ENCODE measurements around the gene CRYBG1. TPM values are rescaled to one million over a fixed set of nuclear protein-coding genes. Genes with fewer than 3 reads are reported as not detected.

The CRYBG1 gene
- total RNA-seq, 2 donors from 2014 or later, result 2.5 to 2.7 TPM

DNA sequence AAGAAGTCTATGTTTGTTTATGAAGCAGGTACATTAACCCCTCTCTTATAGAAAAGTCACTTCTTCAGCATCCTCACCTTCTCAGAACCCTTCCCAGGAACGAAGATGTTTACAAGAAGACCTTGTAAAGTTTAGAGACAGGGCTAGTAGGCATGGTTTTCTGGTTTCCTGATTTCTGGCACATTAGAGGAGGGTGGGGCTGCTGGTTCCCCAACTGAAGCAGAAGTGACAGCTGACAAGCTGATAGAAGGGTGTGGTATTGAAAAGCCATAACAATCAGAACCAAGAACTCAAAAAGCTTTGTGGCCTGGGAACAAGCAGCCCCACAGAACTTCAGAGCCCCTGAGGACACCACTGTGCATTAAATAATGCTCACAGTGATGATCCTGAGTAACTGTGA lies 177.6 kb downstream of the CRYBG1 start:
- H3K36me3 Mint-ChIP-seq (ENCODE audit: low read depth), result no peaks in the 10 kb centered on the region
- H3K27ac Mint-ChIP-seq, result no peak overlapping the region
- H3K4me3 ChIP-seq (ENCODE audit: low read length), result no peak overlapping the region
- H3K4me3 Mint-ChIP-seq, result no peak overlapping the region
- no peak for DNase-seq
- no peaks in the 10 kb centered on the region for H3K36me3 ChIP-seq (ENCODE audit: control insufficient read depth, insufficient read depth, low read length)
- H3K4me1 ChIP-seq (ENCODE audit: control insufficient read depth, insufficient read depth, low read length), result no peaks in the 10 kb centered on the region
- TF ChIP-seq, protein P1, sequence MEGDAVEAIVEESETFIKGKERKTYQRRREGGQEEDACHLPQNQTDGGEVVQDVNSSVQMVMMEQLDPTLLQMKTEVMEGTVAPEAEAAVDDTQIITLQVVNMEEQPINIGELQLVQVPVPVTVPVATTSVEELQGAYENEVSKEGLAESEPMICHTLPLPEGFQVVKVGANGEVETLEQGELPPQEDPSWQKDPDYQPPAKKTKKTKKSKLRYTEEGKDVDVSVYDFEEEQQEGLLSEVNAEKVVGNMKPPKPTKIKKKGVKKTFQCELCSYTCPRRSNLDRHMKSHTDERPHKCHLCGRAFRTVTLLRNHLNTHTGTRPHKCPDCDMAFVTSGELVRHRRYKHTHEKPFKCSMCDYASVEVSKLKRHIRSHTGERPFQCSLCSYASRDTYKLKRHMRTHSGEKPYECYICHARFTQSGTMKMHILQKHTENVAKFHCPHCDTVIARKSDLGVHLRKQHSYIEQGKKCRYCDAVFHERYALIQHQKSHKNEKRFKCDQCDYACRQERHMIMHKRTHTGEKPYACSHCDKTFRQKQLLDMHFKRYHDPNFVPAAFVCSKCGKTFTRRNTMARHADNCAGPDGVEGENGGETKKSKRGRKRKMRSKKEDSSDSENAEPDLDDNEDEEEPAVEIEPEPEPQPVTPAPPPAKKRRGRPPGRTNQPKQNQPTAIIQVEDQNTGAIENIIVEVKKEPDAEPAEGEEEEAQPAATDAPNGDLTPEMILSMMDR (conservative IDR thresholded peaks at IDR 0.05), result no peak
- H3K9me3 ChIP-seq (ENCODE audit: control insufficient read depth, low read length), result no peaks in the 10 kb centered on the region
- no peaks in the 10 kb centered on the region for H3K9me3 Mint-ChIP-seq
- 80 to 100% methylated on average over 1 of the region's 1 CpG for WGBS, 2 experiments (ENCODE audit: insufficient coverage in 1 of 2, insufficient read length in 1 of 2)
- H3K4me1 Mint-ChIP-seq, result peaks cover 7% of the 10 kb centered on the region
- no peaks in the 10 kb centered on the region for H3K27me3 Mint-ChIP-seq (ENCODE audit: insufficient read depth)
- H3K9ac ChIP-seq (ENCODE audit: extremely low read depth, low read length, poor library complexity, severe bottlenecking), result no peak overlapping the region
- H3K27ac ChIP-seq (ENCODE audit: low read depth, low read length), result no peak overlapping the region
- H3K27me3 ChIP-seq (ENCODE audit: control insufficient read depth, insufficient read depth, low read length, poor library complexity, severe bottlenecking), result no peaks in the 10 kb centered on the region

DNA sequence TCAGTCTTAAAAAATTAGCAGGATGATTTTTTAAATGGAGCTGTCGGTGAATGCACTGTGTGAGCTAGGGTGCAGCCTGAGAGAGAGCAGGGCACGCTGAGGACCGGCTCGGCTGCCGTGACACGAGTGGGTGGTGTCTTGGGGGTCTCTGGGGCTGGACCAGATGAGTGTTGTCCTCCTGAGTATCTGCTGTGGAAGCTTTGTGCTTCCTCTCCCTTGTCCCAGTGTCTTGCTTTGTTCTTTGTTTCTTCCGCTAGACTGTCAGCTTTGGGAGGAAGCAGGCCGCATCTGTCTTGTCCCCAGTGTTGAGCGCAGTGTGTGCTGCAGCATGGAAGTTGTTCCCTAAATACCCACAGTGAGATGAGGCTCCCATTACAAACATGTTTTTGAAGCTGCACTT lies 179.4 kb downstream of the CRYBG1 start:
- WGBS, 2 experiments (ENCODE audit: insufficient coverage in 1 of 2, insufficient read length in 1 of 2), result 92% methylated on average over 9 of the region's 9 CpGs
- no peak for DNase-seq
- no peaks in the 10 kb centered on the region for H3K9me3 Mint-ChIP-seq

DNA sequence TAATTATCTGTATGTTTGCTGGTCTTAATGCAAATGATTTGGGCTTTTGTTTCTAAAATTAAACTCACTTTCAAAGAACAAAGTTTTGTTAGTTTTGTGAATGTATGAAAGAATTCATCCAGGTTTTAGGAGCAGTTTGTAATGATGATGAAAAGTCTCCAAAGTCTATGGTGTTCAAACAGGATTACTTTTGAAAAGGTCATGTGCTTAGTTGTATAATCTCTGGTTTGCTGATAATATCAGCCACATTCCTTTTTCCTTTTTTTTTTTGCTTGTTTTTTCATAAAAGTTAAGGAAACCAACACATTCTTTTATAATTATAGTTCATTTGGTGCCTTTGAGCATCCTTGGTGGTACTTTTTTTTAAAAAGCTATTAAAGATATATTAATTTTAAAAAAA lies 179.9 kb downstream of the CRYBG1 start:
- Histone ChIP-seq H3K27ac (ENCODE audit: low read depth, low read length) (no peak overlapping the region), H3K4me3 (ENCODE audit: low read length) (no peak overlapping the region), H3K4me1 (ENCODE audit: control insufficient read depth, insufficient read depth, low read length) (no peaks in the 10 kb centered on the region), H3K9ac (ENCODE audit: extremely low read depth, low read length, poor library complexity, severe bottlenecking) (no peak overlapping the region), H3K9me3 (ENCODE audit: control insufficient read depth, low read length) (no peaks in the 10 kb centered on the region), H3K36me3 (ENCODE audit: control insufficient read depth, insufficient read depth, low read length) (no peaks in the 10 kb centered on the region), H3K27me3 (ENCODE audit: control insufficient read depth, insufficient read depth, low read length, poor library complexity, severe bottlenecking) (no peaks in the 10 kb centered on the region)
- no peaks in the 10 kb centered on the region for H3K36me3 Mint-ChIP-seq (ENCODE audit: low read depth)
- H3K4me1 Mint-ChIP-seq, result peaks cover 6% of the 10 kb centered on the region
- H3K27ac Mint-ChIP-seq, result no peak overlapping the region
- no peaks in the 10 kb centered on the region for H3K9me3 Mint-ChIP-seq
- TF ChIP-seq, protein P1 (conservative IDR thresholded peaks at IDR 0.05), result no peak
- no peak for DNase-seq
- H3K4me3 Mint-ChIP-seq, result no peak overlapping the region
- no peaks in the 10 kb centered on the region for H3K27me3 Mint-ChIP-seq (ENCODE audit: insufficient read depth)

More for the DNA sequence above, 179.4 kb downstream of the CRYBG1 start:
- Histone ChIP-seq H3K36me3 (ENCODE audit: control insufficient read depth, insufficient read depth, low read length) (no peaks in the 10 kb centered on the region), H3K4me1 (ENCODE audit: control insufficient read depth, insufficient read depth, low read length) (no peaks in the 10 kb centered on the region), H3K9me3 (ENCODE audit: control insufficient read depth, low read length) (no peaks in the 10 kb centered on the region), H3K4me3 (ENCODE audit: low read length) (no peak overlapping the region), H3K27ac (ENCODE audit: low read depth, low read length) (no peak overlapping the region), H3K9ac (ENCODE audit: extremely low read depth, low read length, poor library complexity, severe bottlenecking) (no peak overlapping the region), H3K27me3 (ENCODE audit: control insufficient read depth, insufficient read depth, low read length, poor library complexity, severe bottlenecking) (no peaks in the 10 kb centered on the region)
- TF ChIP-seq, protein P1 (conservative IDR thresholded peaks at IDR 0.05), result no peak
- Mint-ChIP-seq H3K4me3 (no peak overlapping the region), H3K27ac (no peak overlapping the region), H3K36me3 (ENCODE audit: low read depth) (no peaks in the 10 kb centered on the region), H3K4me1 (peaks cover 5% of the 10 kb centered on the region), H3K27me3 (ENCODE audit: insufficient read depth) (no peaks in the 10 kb centered on the region)

All from endodermal cell (in vitro differentiated cells).